H9 (cell line): Measurements from ENCODE around the gene PCDH18. TPM values are rescaled to one million over a fixed set of nuclear protein-coding genes. Genes with fewer than 3 reads are reported as not detected.
A peak's percentile ranks its signal among the peaks of the same experiment; 100 is the strongest.

Experiments used
- DNase-seq: peaks from one replicate; pipeline ENCODE4 v3.0.0-alpha.2; 2017
- H2AFZ ChIP-seq: one replicate; pipeline ENCODE4 v1.6.1; 2013; ENCODE audit warnings: mild to moderate bottlenecking, low read length, control low read depth, moderate library complexity
- H2AK5ac ChIP-seq: 2 replicates; pipeline ENCODE4 v1.6.1; 2013; ENCODE audit warnings: low read length, control low read depth, mixed read lengths; ENCODE audit not compliant: insufficient read length
- H2BK120ac ChIP-seq: one replicate; pipeline ENCODE4 v1.6.1; 2013; ENCODE audit warnings: low read depth, mild to moderate bottlenecking, low read length, control low read depth, inconsistent platforms; ENCODE audit not compliant: poor library complexity, severe bottlenecking
- H2BK12ac ChIP-seq: 2 replicates; pipeline ENCODE4 v1.6.1; 2013; ENCODE audit warnings: low read length, control low read depth, mixed read lengths, low read depth; ENCODE audit not compliant: insufficient read length
- H2BK15ac ChIP-seq: 2 replicates; pipeline ENCODE4 v1.6.1; 2013; ENCODE audit warnings: low read depth, low read length, control low read depth
- H2BK20ac ChIP-seq: one replicate; pipeline ENCODE4 v1.6.1; 2013; ENCODE audit warnings: low read depth, mild to moderate bottlenecking, low read length, control low read depth, inconsistent platforms; ENCODE audit not compliant: poor library complexity, severe bottlenecking
- H2BK5ac ChIP-seq: 2 replicates; pipeline ENCODE4 v1.6.1; 2013; ENCODE audit warnings: low read length, control low read depth, mixed read lengths; ENCODE audit not compliant: insufficient read length
- H3K14ac ChIP-seq: 2 replicates; pipeline ENCODE4 v1.6.1; 2013; ENCODE audit warnings: low read length, control low read depth; ENCODE audit not compliant: insufficient read depth
- H3K18ac ChIP-seq: 2 replicates; pipeline ENCODE4 v1.6.1; 2013; ENCODE audit warnings: low read depth, mild to moderate bottlenecking, mixed read lengths, low read length, control low read depth; ENCODE audit not compliant: insufficient read length
- H3K23ac ChIP-seq: 2 replicates; pipeline ENCODE4 v1.6.1; 2013; ENCODE audit warnings: low read length, control low read depth, mixed read lengths, low read depth; ENCODE audit not compliant: insufficient read length
- H3K23me2 ChIP-seq: 2 replicates; pipeline ENCODE4 v1.6.1; 2013; ENCODE audit warnings: low read depth, mild to moderate bottlenecking, mixed read lengths, low read length, control low read depth; ENCODE audit not compliant: insufficient read length, poor library complexity, severe bottlenecking
- H3K27ac ChIP-seq: 2 replicates; pipeline ENCODE4 v1.5.1; 2013; ENCODE audit warnings: low read length, control low read depth, mixed read lengths, low read depth; ENCODE audit not compliant: insufficient read length
- H3K27me3 ChIP-seq: 2 replicates; pipeline ENCODE4 v1.6.1; 2013; ENCODE audit warnings: low read length, control low read depth, inconsistent platforms; ENCODE audit not compliant: insufficient read depth
- H3K4ac ChIP-seq: 2 replicates; pipeline ENCODE4 v1.6.1; 2013; ENCODE audit warnings: low read depth, mild to moderate bottlenecking, control low read depth, inconsistent platforms, low read length, moderate library complexity
- H3K4me1 ChIP-seq: 2 replicates; pipeline ENCODE4 v1.6.1; 2013; ENCODE audit warnings: low read length, control low read depth, inconsistent platforms; ENCODE audit not compliant: insufficient read depth
- H3K4me2 ChIP-seq: 2 replicates; pipeline ENCODE4 v1.6.1; 2013; ENCODE audit warnings: low read length, control low read depth, mixed read lengths; ENCODE audit not compliant: insufficient read length, insufficient read depth
- H3K56ac ChIP-seq: 2 replicates; pipeline ENCODE4 v1.6.1; 2013; ENCODE audit warnings: low read depth, mild to moderate bottlenecking, mixed read lengths, low read length, control low read depth; ENCODE audit not compliant: insufficient read length
- H3K79me1 ChIP-seq: 2 replicates; pipeline ENCODE4 v1.6.1; 2013; ENCODE audit warnings: low read depth, mild to moderate bottlenecking, moderate library complexity, low read length, control low read depth, inconsistent platforms; ENCODE audit not compliant: insufficient read depth, poor library complexity, severe bottlenecking
- H3K79me2 ChIP-seq: 2 replicates; pipeline ENCODE4 v1.6.1; 2013; ENCODE audit warnings: low read length, control low read depth, inconsistent platforms; ENCODE audit not compliant: insufficient read depth
- H3K9ac ChIP-seq: 2 replicates; pipeline ENCODE4 v1.6.1; 2013; ENCODE audit warnings: low read length, control low read depth, mixed read lengths; ENCODE audit not compliant: insufficient read length; ENCODE audit errors: extremely low read depth
- H3K9me3 ChIP-seq: one replicate; pipeline ENCODE4 v1.6.1; 2013; ENCODE audit warnings: low read depth, low read length, inconsistent platforms; ENCODE audit not compliant: control insufficient read depth
- H3T11ph ChIP-seq: one replicate; pipeline ENCODE4 v1.6.1; 2013; ENCODE audit warnings: mild to moderate bottlenecking, low read length, control low read depth, inconsistent platforms
- H4K20me1 ChIP-seq: one replicate; pipeline ENCODE4 v1.6.1; 2013; ENCODE audit not compliant: control insufficient read depth, insufficient read length, insufficient read depth
- H4K5ac ChIP-seq: 2 replicates; pipeline ENCODE4 v1.6.1; 2013; ENCODE audit warnings: low read depth, mild to moderate bottlenecking, mixed read lengths, low read length, control low read depth; ENCODE audit not compliant: insufficient read length
- H4K8ac ChIP-seq: replicated peaks from 2 replicates; pipeline ENCODE4 v1.6.1; 2013; ENCODE audit warnings: low read length, control low read depth, mixed read lengths, low read depth; ENCODE audit not compliant: insufficient read length
- H4K91ac ChIP-seq: 2 replicates; pipeline ENCODE4 v1.6.1; 2013; ENCODE audit warnings: low read depth, mild to moderate bottlenecking, moderate library complexity, mixed read lengths, low read length, control low read depth; ENCODE audit not compliant: insufficient read length
- H3K27ac Mint-ChIP-seq, 3 experiments: 2 replicates in 2 of 3; 3 replicates in 1 of 3; pipeline ENCODE4 v1.8.0; 2020 to 2021; ENCODE audit warnings: mixed read lengths in 3 of 3, mild to moderate bottlenecking in 1 of 3, moderate library complexity in 1 of 3
- H3K27me3 Mint-ChIP-seq: 2 replicates; pipeline ENCODE4 v1.8.0; 2021; ENCODE audit warnings: low read depth, mild to moderate bottlenecking, moderate library complexity, mixed read lengths
- H3K36me3 Mint-ChIP-seq, 3 experiments: 2 replicates in 2 of 3; 3 replicates in 1 of 3; pipeline ENCODE4 v1.8.0; 2020 to 2021; ENCODE audit warnings: low read depth in 3 of 3, mixed read lengths in 3 of 3; ENCODE audit not compliant: insufficient read depth in 1 of 3
- H3K4me1 Mint-ChIP-seq, 2 experiments: 2 replicates each; pipeline ENCODE4 v1.8.0; 2020; ENCODE audit warnings: mixed read lengths in 2 of 2
- H3K4me3 Mint-ChIP-seq, 2 experiments: 2 replicates in 1 of 2; 3 replicates in 1 of 2; pipeline ENCODE4 v1.8.0; 2020 to 2021; ENCODE audit warnings: mild to moderate bottlenecking in 2 of 2, mixed read lengths in 2 of 2, moderate library complexity in 1 of 2
- H3K9me3 Mint-ChIP-seq, 2 experiments: 2 replicates in 1 of 2; 3 replicates in 1 of 2; pipeline ENCODE4 v1.8.0; 2020; ENCODE audit warnings: mild to moderate bottlenecking in 2 of 2, mixed read lengths in 2 of 2, moderate library complexity in 1 of 2
- WGBS: extraction: QIAGEN DNeasy Blood & Tissue Kit; methylation state at CpG from one replicate; pipeline ENCODE4 v1.1.7; 2013; ENCODE audit warnings: missing lambda C conversion rate, low lambda C conversion rate, mixed read lengths; ENCODE audit not compliant: insufficient read length; ENCODE audit errors: extremely low coverage; 5-methylcytosine and 5-hydroxymethylcytosine counted together
- total RNA-seq: library from RNA; stranded (reverse); gene quantifications from 2 replicates; pipeline ENCODE4 v1.2.1, GENCODE V29; 2021
- TF ChIP-seq, protein P1 (sequence below): fragments of 200-600 bp; sonication (generic); conservative IDR thresholded peaks from 3 replicates; pipeline ENCODE4 v1.8.0; 2021; ENCODE audit warnings: antibody characterized with exemption, mild to moderate bottlenecking

Gene PCDH18
- total RNA-seq, 1 experiment from 2014 or later = 60.7 TPM

- no peak overlapping the region for H2AK5ac ChIP-seq
- TF ChIP-seq, protein P1, sequence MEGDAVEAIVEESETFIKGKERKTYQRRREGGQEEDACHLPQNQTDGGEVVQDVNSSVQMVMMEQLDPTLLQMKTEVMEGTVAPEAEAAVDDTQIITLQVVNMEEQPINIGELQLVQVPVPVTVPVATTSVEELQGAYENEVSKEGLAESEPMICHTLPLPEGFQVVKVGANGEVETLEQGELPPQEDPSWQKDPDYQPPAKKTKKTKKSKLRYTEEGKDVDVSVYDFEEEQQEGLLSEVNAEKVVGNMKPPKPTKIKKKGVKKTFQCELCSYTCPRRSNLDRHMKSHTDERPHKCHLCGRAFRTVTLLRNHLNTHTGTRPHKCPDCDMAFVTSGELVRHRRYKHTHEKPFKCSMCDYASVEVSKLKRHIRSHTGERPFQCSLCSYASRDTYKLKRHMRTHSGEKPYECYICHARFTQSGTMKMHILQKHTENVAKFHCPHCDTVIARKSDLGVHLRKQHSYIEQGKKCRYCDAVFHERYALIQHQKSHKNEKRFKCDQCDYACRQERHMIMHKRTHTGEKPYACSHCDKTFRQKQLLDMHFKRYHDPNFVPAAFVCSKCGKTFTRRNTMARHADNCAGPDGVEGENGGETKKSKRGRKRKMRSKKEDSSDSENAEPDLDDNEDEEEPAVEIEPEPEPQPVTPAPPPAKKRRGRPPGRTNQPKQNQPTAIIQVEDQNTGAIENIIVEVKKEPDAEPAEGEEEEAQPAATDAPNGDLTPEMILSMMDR = no peak
- no peak overlapping the region for H3K27ac ChIP-seq
- H2BK20ac ChIP-seq = no peak overlapping the region
- H3T11ph ChIP-seq = no peak overlapping the region
- H2BK15ac ChIP-seq = no peak overlapping the region
- no peaks in the 10 kb centered on the region for H3K9me3 ChIP-seq
- H2AFZ ChIP-seq = no peak overlapping the region
- H2BK12ac ChIP-seq = no peak overlapping the region
- peaks cover 13% of the 10 kb centered on the region; the same call in 1 of the 2 replicates for H3K4me1 ChIP-seq
- H3K23ac ChIP-seq = no peak overlapping the region
- WGBS = no CpG with 5 or more reads among the region's 3 CpGs
- no peak overlapping the region for H3K14ac ChIP-seq
- peak overlapping the region; percentile 37 for H3K9ac ChIP-seq
- H3K79me2 ChIP-seq = peaks cover 25% of the 10 kb centered on the region; the same call in 1 of the 2 replicates
- no peak overlapping the region for H3K4ac ChIP-seq
- H3K4me2 ChIP-seq = peak overlapping the region; percentile 95
- Mint-ChIP-seq H3K27me3 (no peaks in the 10 kb centered on the region), H3K9me3 (no peaks in the 10 kb centered on the region), H3K4me3 (no peak overlapping the region), H3K4me1 (peaks cover 39 to 53% of the 10 kb centered on the region in 2 experiments), H3K36me3 (peaks cover 0 to 25% (median 13%) of the 10 kb centered on the region in 3 experiments; a peak in 6 of 7 replicates), H3K27ac (no peak overlapping the region)
- peaks cover 11% of the 10 kb centered on the region for H3K23me2 ChIP-seq
- H2BK5ac ChIP-seq = no peak overlapping the region
- H3K56ac ChIP-seq = no peak overlapping the region
- no peak overlapping the region for H2BK120ac ChIP-seq
- no peak overlapping the region for H3K18ac ChIP-seq
- H4K20me1 ChIP-seq = no peaks in the 10 kb centered on the region
- no peak overlapping the region for H4K8ac ChIP-seq
- no peak overlapping the region for H4K5ac ChIP-seq
- no peak for DNase-seq
- no peaks in the 10 kb centered on the region for H3K27me3 ChIP-seq
- no peak overlapping the region for H4K91ac ChIP-seq
- H3K79me1 ChIP-seq = no peaks in the 10 kb centered on the region
Observed at GRCh38 chr4:137532869-137533236, 559 bp upstream of the PCDH18 start.
